ENCODE results near the gene NFATC3.

Gene NFATC3

GRCh38 chr16:68083861-68084503, 1.2 kb upstream of the NFATC3 start:
- TF ChIP-seq FOXM1 (IDR thresholded peaks at IDR 0.05; ENCODE audit: borderline replicate concordance, low read depth), result no peak
- no peak for TF ChIP-seq EP300 (IDR thresholded peaks at IDR 0.05; ENCODE audit: borderline replicate concordance)
- 0 out of 2 replicates have a peak, but pooled peaks have one; percentile 4 for TF ChIP-seq TEAD4 (IDR thresholded peaks at IDR 0.05)

- TF ChIP-seq REST (IDR thresholded peaks at IDR 0.05; ENCODE audit: low read depth) (no peak), EP300 (IDR thresholded peaks at IDR 0.05; ENCODE audit: borderline replicate concordance) (no peak), YY1 (IDR thresholded peaks at IDR 0.05; ENCODE audit: low read depth) (0 out of 2 replicates have a peak, but pooled peaks have one; percentile 28), ZBTB7A (IDR thresholded peaks at IDR 0.05; ENCODE audit: low read depth) (0 out of 2 replicates have a peak, but pooled peaks have one; percentile 33), USF1 (IDR thresholded peaks at IDR 0.05) (peak; percentile 95), MAX (IDR thresholded peaks at IDR 0.05) (peak; percentile 92), TEAD4 (IDR thresholded peaks at IDR 0.05) (peak; percentile 6; the same call in 1 of the 2 replicates)
These were observed 489 bp upstream of the NFATC3 start for GRCh38 chr16:68084504-68085258.

GRCh38 chr16:68086336-68086841, 1.2 kb downstream of the NFATC3 start:
- TF ChIP-seq EP300 (IDR thresholded peaks at IDR 0.05; ENCODE audit: borderline replicate concordance) (no peak), TAF1 (IDR thresholded peaks at IDR 0.05; ENCODE audit: low read depth) (no peak), RAD21 (IDR thresholded peaks at IDR 0.05; ENCODE audit: low read depth) (no peak), EGR1 (IDR thresholded peaks at IDR 0.05) (no peak), MAX (IDR thresholded peaks at IDR 0.05) (no peak), NFIC (IDR thresholded peaks at IDR 0.05) (no peak), TCF12 (IDR thresholded peaks at IDR 0.05; ENCODE audit: low read depth) (no peak), USF1 (IDR thresholded peaks at IDR 0.05) (no peak), FOXM1 (IDR thresholded peaks at IDR 0.05; ENCODE audit: borderline replicate concordance, low read depth) (no peak), REST (IDR thresholded peaks at IDR 0.05; ENCODE audit: low read depth) (no peak), TEAD4 (IDR thresholded peaks at IDR 0.05) (no peak), CEBPB (IDR thresholded peaks at IDR 0.05) (no peak)

GRCh38 chr16:68086860-68087268, 1.7 kb downstream of the NFATC3 start:
- TF ChIP-seq YY1 (IDR thresholded peaks at IDR 0.05; ENCODE audit: low read depth), result no peak
- no peak for TF ChIP-seq REST (IDR thresholded peaks at IDR 0.05; ENCODE audit: low read depth)

GRCh38 chr16:68087688-68088087, 2.5 kb downstream of the NFATC3 start:
- TF ChIP-seq USF1 (IDR thresholded peaks at IDR 0.05) (no peak), FOXM1 (IDR thresholded peaks at IDR 0.05; ENCODE audit: borderline replicate concordance, low read depth) (no peak), RAD21 (IDR thresholded peaks at IDR 0.05; ENCODE audit: low read depth) (no peak), CREB1 (IDR thresholded peaks at IDR 0.05; ENCODE audit: low read depth) (no peak), YY1 (IDR thresholded peaks at IDR 0.05; ENCODE audit: low read depth) (no peak), MAX (IDR thresholded peaks at IDR 0.05) (no peak), TEAD4 (IDR thresholded peaks at IDR 0.05) (no peak), REST (IDR thresholded peaks at IDR 0.05; ENCODE audit: low read depth) (no peak), CEBPB (IDR thresholded peaks at IDR 0.05) (no peak), EP300 (IDR thresholded peaks at IDR 0.05; ENCODE audit: borderline replicate concordance) (no peak), NFIC (IDR thresholded peaks at IDR 0.05) (no peak)
